IPS-NIHi7 (cell line): ENCODE measurements around the gene RFLNA.

Source experiments
- DNase-seq: peaks from one replicate; pipeline ENCODE4 v3.0.0; 2012; ENCODE audit warnings: mixed read lengths; ENCODE audit errors: extremely low spot score

Gene RFLNA

GRCh38 chr12:124358572-124358971 lies 63.7 kb downstream of the RFLNA start:
- DNase-seq, result no peak

DNA sequence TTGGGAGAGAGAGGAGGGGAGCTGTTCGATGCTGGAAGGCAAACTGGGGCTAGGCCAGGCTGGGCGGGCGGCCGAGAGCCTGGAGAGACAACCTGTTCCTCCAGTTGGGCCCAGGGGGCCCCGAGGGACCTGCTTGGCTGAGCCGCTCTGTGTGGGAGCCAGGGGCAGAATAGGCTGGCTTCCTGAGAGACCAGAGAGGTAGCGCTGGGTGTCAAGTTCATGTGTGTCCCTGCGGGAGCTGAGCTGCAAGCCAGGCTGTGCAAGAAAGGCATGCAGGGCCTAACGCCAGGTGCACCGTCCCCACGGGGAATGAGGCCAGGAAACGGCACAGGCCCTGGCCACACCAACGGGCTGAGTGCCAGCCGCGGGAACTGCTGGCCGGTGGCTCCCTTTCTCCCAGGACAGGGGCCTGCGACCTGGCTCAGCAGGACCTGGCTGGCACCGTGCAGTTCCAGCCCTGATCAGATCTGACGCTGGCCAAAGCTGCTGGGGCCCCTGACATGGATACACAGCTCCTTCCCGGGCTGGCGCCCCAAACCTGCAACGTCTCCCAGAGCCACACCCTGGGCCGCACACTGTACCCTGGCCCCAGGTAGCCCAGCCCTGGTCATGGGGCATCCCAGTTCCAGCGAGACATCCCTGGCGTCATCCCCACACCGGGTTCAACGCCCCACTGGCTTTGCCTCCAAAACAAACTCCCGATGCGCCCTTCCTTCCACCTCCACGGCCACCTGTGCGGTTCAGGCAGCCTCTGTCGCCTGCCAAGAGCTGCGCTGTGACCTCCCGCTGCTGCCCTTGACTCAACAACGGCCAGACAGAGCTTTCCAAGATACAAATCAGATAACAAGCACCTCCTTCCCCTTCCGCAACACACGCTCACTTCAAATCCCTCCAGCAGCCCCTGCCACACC lies 65.0 kb downstream of the RFLNA start:
- no peak for DNase-seq

GRCh38 chr12:124361074-124361970 lies 66.4 kb downstream of the RFLNA start:
- no peak for DNase-seq

- DNase-seq, result no peak
Measured at GRCh38 chr12:124361996-124362395, 67.1 kb downstream of the RFLNA start.

- DNase-seq, result no peak
Measured at GRCh38 chr12:124363353-124363965, 68.6 kb downstream of the RFLNA start.

GRCh38 chr12:124364543-124364942 lies 69.7 kb downstream of the RFLNA start:
- no peak for DNase-seq
